ENCODE measurements around the gene RMP24.
"Not testable (repeated sequence)": the region's sequence is repeated elsewhere in the genome, so short reads cannot be mapped to it uniquely, and the experiment has no call there.

RMP24 gene

GRCh38 chr18:35972197-35973000, at the start of gene RMP24:
RMP24 (plus strand) TSS chr18:35972679.
- peak; percentile 90 for DNase-seq (ENCODE audit: low read depth)

GRCh38 chr18:35923939-35924684, 48.4 kb upstream of the RMP24 start:
- no peak for DNase-seq (ENCODE audit: low read depth)

GRCh38 chr18:35926884-35927283, 45.6 kb upstream of the RMP24 start:
- no peak for DNase-seq (ENCODE audit: low read depth)

DNA sequence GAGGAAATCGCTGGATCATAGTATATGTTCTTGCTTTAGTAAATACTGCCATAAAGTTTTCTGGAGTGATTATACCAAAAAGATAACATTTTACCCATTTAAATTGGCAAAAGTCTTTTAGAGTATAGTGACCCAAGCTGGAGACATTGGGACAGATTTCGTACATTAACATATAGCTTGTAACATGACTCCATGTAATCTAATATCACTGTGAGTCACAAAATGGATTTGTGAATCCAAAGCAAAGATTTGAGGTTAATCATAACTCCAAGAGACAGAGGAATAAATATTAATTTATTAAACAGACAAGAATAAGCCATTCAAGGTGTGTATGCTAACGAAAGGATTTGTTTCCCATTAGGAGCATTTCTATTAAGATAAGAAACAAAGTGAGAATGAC, 45.0 kb upstream of the RMP24 start:
- no peak for DNase-seq (ENCODE audit: low read depth)

GRCh38 chr18:35933982-35934381, 38.5 kb upstream of the RMP24 start:
- no peak for DNase-seq (ENCODE audit: low read depth)

GRCh38 chr18:35934891-35935290, 37.6 kb upstream of the RMP24 start:
- no peak for DNase-seq (ENCODE audit: low read depth)

DNA sequence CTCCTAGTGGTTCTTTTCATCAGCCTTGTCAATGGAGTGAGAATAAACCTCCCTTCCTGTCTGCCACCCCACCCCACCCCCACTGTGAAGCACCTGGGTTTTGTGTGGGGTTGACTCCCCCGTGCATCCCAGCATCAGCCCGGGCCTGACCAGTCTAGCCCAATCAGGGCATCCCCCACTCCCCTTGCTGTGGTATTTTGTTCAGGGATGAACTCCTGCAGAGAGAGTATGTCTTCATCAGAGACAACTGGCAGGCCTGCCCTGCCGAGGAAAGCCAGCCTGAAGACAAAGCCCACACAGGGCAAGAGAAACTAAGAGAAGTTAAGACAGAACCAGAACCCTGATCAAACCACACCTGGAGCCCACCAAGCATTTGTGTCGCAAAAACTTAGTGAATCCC, 36.7 kb upstream of the RMP24 start:
- DNase-seq (ENCODE audit: low read depth), result no peak

DNA sequence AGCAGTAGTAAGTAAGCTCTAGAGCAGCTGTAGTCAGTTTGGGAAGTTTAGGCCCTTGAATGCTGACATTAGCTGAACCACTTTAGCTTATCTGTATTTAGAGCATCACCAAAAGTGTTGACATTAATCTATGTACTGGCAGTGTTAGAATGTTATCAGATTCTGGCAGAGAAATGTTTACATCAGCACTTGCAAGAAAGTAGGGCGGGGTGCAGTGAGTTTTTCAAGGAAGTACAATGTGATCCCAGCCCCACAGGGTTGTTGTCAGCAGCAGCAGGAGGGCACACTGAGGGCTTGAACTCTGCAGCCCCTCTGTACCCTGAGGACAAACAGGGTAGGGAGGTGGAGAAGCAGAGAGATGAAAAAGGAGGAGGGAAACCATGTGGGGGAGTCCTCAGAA, 35.5 kb upstream of the RMP24 start:
- no peak for DNase-seq (ENCODE audit: low read depth)

- DNase-seq (ENCODE audit: low read depth), result no peak
Measured at GRCh38 chr18:35938158-35938557, 34.3 kb upstream of the RMP24 start.

DNA sequence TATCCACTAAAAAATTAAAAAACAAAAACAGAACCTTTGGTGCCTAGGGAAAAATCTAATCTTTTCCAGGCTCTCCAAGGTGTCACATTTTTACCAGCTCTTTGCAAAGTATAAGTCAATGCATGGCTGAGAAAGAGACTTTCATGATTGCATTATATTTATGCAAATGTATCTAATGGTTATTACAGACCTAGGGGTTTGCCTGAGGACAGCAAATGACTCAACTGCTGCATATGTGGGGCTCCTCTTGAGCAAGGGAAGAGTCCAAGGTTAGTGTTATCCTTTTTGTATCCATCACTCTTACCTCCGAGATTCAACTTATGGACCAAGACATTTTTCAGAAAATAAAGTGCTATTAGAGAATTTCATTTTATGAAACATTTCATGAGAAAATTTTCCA, 33.9 kb upstream of the RMP24 start:
- DNase-seq (ENCODE audit: low read depth), result no peak

DNA sequence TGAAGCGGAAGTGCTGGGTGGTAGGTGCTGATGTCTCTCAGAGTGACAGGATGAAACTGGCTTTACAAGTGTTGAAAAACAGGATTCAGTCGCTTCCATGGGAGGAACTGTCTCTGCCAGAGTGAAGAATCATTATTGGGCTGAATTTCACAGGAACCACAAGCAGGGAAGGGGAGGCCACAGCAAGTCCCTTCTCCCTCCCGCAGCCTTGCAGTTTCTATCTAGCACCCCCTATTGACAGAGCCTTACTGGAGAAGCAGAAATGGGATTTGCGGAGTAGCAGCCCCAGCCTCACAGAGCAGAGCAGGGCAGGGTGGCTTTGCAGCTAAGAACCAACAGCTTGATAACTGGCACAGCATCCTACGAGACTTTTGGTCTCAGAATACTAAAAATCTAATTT, 33.3 kb upstream of the RMP24 start:
- no peak for DNase-seq (ENCODE audit: low read depth)

DNA sequence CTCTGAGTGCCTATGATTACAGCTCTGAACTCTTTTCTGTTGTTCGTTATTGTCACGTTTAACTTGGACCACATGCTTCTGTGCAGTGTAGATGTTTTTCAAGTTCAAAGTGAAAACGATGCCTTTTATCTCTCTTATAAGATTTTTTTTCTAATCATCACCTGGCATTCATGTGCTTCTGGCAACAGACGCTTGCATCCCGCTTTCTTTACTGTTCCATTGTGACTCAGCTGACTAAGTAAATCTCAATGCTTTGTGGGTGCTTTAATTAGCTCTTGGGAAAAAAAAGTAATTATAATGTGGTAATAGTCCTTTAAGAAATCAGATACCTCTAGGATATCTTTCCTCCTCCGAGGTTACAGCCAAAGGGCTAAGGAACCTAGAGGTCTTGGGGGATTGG, 31.2 kb upstream of the RMP24 start:
- no peak for DNase-seq (ENCODE audit: low read depth)

DNA sequence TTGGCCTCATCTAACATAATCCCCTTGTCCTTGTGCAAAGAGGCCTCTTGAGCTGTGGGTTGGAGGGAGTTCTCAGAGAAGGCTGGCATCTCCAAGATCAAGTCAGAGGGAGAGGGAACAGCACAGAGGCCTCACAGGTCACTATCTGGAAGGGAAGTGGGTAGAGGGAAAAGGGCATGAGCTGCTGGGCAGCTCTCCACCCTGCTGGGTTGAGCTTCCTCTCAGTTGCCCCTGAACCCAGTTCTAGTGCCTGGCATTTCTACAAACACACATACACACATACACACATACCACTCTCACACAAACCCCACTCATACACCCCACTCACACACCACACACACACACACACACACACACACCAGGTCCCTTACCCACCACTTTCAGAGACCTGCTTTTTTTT, 30.3 kb upstream of the RMP24 start:
- DNase-seq (ENCODE audit: low read depth), result no peak

GRCh38 chr18:35942661-35943060, 29.8 kb upstream of the RMP24 start:
- DNase-seq (ENCODE audit: low read depth), result no peak

DNA sequence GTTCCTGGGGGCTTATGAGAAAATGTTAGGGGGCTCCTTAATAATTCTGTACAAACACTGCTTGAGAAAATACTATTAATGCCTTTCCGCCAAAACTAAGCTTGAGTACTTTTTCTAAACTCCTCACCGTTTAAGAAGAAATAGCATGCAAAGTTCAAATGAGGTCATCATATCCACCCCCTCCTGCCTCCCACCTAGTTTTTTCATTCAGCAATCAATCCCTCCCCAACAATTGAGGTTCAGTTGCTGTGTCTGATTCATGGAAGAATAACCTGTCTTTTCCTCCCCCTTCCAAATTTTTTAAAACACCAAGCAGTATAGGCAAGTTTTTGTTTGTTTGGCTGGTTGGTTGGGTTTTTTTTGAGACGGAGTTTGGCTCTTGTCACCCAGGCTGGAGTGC, 24.4 kb upstream of the RMP24 start:
- no peak for DNase-seq (ENCODE audit: low read depth)

DNA sequence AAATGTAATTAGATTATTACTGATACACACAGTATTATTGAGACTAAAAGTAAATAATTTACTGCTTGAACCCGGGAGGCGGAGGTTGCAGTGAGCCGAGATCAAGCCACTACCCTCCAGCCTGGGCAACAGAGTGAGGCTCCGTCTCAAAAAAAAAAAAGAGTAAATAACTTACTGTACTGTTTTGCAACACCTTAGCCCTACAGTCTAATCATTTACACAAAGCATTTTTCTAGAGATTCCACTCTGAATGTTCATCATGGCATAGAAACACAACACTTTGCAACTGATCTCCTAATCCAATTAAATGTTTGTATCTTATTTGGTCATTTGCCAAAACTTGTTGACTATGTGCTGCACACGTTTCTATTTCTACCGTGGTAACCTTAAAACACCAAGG, 23.4 kb upstream of the RMP24 start:
- no peak for DNase-seq (ENCODE audit: low read depth)

DNA sequence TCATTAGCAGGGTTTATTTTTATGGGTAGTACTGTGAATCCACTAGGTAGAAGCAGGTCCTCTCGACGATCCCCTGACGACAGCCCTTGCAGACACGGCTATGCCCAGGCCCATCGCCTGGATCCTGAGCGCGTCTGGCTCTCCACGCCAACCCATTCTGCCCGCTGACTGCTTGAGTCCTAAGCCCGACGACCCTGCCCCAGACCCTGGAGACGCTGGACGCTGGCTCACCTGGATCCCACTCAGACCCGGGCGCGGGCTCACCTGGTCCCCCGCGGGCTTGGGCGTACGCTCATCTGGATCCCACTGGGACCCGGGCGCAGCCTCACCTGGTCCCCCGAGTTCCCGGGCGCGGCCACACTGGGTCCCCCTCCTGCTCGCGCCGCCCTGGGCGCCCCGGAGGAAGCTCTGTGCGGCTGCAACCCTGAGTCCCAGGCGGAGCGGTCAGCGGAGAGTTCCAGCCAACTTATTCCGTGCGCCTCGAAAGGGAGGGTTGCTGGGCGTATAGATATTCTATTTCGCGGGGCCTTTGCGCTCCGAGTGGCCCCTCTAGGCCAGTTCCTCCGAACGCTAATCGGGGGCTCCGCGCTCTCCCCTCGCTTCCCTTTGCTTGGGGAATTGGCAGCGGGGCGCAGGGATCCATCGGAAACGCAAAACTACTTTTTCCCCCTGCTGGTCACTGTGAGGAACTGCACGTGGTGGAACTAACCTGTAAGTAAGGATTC, 22.4 kb upstream of the RMP24 start:
- DNase-seq (ENCODE audit: low read depth), result peak; percentile 25

GRCh38 chr18:35950628-35950982, 21.9 kb upstream of the RMP24 start:
- DNase-seq (ENCODE audit: low read depth), result no peak

GRCh38 chr18:35953688-35954087, 18.8 kb upstream of the RMP24 start:
- no peak for DNase-seq (ENCODE audit: low read depth)

GRCh38 chr18:35956226-35956625, 16.3 kb upstream of the RMP24 start:
- no peak for DNase-seq (ENCODE audit: low read depth)

- DNase-seq (ENCODE audit: low read depth), result no peak
Measured at GRCh38 chr18:35962320-35962719, 10.2 kb upstream of the RMP24 start.

DNA sequence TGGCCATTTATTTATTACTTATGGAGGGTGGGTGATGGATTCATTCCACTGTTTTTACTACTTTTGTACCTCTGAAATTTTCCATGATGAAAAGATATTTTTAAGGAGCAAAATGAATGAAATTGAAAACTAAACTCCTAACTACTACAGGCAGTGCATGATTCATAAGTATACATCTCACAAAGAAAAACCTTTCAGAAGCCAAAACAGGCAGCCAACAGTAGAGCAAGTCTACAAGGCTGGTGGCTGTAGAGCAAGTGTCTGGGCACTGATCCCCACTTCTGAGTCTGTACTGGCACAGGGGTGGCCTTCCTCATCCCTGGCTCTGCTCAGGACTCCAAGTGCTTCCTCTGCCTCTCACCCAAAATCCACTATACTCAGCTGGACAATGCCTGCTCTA, 8.2 kb upstream of the RMP24 start:
- DNase-seq (ENCODE audit: low read depth), result no peak

- DNase-seq (ENCODE audit: low read depth), result not testable (repeated sequence)
Measured at GRCh38 chr18:35967866-35968265, 4.6 kb upstream of the RMP24 start.

Measured in GM04504 (cell line).